ENCODE data around the gene TCIRG1.
A peak's percentile ranks its signal among the peaks of the same experiment; 100 is the strongest.

TCIRG1 gene

DNA sequence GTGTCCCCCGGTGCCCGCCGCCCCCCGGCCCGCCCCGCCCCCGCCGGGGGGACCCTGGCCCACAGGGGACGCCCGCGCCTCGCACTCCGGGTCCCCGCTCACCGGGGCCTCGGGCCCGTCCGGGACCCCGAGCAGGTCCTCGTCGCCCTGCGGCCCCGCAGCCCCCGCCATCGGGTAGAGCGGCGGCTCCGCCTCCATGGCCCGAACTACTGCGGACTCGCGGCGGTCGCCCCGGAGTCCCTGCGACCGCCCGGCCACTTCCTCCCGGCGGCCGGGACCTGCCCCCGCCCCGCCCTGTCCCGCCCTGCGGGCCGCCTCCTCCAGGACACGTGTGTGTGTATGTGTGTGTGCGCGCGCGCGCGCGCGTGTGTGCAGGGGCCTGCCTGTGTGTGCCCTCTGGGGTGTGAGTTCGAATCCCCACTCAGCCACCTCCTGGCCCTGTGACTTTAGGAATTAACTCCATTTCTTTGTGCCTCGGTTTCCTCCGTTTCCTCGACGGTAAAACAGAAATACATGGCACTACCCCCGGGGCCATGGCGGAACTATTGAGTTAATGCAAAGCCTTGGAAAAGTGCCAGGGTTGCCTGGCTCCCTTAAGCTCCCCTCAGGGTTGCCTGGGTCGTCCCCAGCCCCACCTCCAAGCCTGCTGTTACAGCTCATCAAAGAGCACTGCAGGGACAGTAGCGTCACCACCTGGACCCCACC is 34.8 kb upstream of the TCIRG1 start, which contains the start of gene UNC93B1:
TSS of gene UNC93B1 (minus strand) at position 252 of the 705 bp plus-strand sequence. CDS start at position 198, 54 bp downstream.
- no peak for DNase-seq (ENCODE audit: low read depth)
- peak within 1 kb of the TSS; percentile 61 for H3K4me3 ChIP-seq (ENCODE audit: low read depth, low read length)

DNA sequence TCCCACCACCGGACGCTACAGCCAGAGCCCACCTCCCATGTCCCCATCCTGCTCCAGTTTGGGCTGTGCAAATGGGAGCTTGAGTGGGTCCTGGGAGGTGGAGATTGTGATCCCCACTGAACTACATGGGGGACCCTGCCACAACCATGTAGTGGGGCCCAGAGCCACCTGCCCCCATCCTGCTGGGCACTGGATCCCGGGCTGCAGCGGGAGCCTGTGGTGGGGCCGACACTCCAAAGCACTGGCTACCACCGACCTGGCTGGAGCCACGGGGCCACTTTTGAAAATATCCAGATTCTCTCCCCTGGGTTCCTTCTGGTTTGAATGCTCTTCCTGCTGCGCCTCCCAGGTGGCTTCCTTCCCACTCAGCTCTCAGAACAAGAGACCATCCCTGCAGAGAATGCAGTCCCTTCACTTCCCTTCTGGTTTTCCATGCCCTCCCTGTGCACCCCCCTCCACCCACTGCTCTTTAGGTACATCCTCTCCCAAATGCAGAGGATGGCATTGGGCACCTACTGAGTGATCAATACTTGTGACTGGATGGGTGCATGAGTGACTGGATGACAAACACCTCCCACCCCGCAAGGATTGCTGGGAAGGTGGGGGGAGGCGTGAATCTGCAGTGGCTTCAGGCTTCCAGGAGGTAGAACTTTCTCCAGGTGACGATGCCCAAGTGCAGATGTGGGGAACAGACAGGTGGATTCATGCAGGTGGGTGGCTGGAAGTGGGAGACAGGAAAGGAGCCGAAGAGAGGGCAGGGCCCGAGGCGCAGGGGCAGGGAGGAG is 34.1 kb upstream of the TCIRG1 start:
- DNase-seq (ENCODE audit: low read depth): no peak
- H3K4me3 ChIP-seq (ENCODE audit: low read depth, low read length): peak overlapping the region; percentile 61

DNA sequence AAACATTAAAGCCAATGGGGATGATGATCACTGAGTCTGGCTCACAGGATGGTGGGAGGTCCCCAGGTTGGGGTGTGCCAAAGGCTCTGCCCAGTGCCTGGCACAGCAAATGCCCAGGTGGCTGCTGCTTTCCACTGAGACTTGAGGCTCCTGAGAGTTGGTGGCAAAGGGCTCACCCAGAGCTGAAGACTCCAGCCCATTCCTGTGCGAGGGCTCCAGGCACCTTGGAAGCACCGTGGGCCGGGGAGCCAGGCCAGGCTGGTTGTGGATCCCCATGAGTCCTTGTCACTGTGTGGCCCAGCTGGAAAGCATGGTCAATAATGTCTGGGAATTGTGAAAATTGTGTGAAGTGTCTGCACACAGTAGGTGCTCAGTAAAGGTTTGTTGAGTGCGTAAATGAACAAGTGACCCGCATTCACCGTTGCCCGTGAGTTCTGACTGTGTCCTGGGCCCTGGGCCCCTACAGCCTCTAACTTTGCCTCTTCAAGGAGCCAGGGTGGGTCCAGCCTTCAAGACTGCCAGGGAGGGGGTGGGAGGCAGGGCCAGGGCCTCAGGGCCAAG is 32.1 kb upstream of the TCIRG1 start:
- no peak overlapping the region for H3K4me3 ChIP-seq (ENCODE audit: low read depth, low read length)
- DNase-seq (ENCODE audit: low read depth): no peak

DNA sequence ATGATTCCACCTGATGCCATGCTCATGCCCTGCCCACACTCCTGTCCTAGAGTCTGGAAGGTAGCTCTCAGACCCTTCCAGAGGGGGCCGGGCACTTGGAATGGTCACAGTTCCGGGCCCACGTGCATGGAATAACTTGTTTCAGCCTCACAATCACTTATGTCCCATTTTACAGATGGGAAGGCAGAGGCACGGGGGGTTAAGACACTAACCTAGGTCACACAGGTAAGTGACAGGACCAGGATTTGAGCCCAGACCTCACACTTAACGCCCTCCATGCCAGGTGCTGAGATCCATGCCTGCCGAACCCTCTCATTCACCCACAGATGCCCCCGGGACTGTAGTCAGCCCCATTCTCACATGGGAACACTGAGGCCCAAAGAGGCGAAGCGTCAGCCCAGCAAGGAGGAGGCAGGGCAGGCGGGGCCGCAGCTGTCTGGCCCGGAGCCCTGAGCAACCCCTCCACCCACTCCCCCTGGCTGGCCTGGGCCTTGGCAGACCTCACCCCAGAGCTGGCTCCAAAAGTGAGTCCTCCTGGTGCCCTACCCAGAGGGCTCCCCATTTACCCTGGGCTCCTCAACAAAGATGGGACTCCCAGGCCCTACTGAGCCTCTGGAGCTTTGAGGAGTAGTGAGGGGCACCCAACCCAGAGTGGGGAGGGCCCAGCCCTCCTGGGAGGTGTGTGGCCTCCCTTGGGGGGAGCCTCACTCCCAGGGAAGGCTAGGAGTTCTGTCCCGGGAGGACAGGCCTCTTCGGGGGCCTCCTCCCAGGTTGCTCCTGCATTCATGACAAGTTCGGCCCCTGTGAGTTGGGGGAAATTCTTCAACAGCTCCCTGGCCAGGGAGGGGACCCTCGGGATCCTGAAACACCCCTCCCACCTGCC is 31.1 kb upstream of the TCIRG1 start:
- no peak for DNase-seq (ENCODE audit: low read depth)
- no peak overlapping the region for H3K4me3 ChIP-seq (ENCODE audit: low read depth, low read length)

DNA sequence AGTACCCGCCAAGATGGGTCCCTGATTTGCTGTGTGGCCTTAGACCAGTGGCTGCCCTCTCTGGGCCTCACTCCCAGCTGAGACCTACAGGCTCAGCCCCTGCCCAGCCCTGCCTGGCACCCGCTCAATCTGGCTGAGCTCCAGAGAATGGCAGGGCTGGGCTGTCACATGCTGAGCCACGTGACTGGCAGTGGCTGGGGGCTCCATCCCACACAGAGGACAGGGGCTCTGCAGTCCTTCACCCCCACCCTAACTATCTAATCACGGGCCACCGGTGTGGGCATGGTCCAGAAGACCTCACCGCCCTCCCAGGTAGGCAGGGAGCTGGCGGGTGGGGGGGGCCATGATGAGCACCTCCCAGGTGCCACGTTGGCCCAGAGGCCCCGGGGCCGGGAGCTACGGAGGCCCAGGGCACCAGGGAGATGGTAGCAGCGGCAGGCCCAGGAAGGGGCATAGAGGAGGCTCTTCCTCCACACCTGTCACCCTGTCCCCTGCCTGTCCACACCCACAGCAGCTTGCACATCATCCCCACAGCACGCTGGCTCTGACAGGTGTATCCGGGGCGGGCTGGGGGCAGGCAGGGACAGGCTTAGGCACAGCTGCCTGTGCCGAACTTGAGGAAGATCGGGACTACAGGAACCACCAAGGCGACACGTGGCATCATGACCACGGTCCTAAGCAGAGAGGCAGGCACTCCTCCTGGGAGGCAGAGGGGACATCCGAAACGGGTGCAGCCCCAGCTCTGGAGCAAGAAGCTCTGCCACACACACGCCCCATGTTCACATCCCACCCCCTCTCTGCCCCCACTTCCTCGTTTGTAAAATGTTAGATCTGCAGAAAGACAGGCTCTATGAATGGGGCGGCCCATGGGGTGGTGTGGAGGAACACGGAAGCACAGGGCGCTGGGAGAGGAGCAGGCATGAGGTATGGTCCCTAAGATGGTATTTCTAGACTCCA is 30.2 kb upstream of the TCIRG1 start:
- DNase-seq (ENCODE audit: low read depth): no peak
- H3K4me3 ChIP-seq (ENCODE audit: low read depth, low read length): no peak overlapping the region

DNA sequence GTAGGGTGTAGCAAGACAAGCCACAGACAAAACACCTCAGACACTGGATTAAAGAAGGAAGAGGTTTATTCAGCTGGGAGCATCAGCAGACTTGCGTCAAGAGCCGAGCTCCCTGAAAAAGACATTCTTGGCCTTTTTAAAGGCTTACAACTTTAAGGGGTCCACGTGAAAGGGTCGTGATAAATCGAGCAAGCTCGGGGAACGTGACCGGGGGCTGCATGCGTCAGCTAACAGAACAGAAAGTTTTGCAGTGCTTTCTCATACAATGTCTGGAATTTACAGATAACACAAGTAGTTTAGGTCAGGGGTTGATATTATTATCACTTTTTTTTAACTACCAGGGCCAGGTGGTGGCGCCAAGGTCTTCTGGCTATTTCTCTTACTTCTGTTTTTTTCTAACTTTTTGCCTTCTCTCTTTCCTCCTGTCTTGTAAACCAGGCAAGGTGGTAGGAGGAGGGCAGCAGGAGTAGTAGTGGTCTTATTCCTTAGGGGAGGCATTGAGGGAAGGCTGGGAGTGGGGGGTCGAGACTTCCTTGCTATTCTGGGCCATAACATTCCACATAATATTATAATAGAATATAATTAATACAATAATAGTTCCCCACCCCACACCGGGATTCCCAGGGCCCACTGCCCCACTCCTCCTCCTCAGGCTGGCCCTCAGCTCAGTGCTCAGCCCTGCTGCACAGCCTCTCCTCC is 29.3 kb upstream of the TCIRG1 start:
- H3K4me3 ChIP-seq (ENCODE audit: low read depth, low read length): peak overlapping the region; percentile 40
- no peak for DNase-seq (ENCODE audit: low read depth)

DNA sequence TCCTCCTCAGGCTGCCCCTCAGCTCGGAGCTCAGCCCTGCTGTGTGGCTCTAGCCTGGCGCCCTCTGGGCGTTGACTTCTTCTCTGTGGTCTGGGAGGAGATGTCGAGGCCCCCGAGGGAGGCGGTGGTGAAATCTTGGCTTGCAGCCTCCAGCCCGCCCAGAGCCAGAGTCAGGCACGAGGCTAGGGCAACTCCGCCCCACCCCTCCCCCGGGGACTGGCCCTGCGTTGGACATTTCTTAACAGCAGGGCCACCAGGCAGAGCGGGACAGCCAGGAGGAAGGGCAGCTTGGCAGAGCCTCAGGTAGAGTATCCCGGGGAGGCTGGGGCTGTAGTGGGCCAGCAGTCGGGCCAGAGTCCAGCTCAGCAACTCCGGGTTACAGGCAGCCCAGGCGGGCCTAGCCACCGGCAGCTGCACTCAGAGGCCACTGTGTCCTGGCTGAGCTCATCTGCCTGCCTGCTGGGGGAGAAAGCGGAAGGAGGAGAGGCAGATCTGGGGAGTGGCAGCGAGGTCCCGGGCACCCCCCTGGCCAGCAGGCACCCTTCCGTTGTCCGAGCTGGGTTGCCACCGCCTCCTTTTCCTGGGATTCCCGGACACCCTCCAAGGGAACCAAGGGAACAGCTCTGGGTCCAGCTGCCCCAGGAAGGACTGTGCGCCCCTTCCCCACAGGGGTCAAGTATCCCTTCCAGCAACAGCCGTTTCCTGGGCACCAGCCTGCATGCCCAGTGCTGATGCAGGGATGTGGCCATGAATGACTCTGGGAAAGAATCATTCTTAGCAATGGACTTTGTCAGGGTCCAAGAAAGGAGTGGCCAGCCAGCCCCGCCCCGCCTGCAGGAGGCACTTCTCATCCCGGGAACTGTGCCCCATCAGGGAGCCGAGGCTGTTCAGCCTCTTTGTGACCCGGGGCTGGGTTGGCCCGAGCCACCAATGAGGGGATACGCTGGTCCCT is 28.5 kb upstream of the TCIRG1 start, which contains the start of gene ALDH3B1:
TSS of gene ALDH3B1 (plus strand) at position 238 of the 952 bp plus-strand sequence. CDS start 4,971 bp downstream, outside the sequence.
- H3K4me3 ChIP-seq (ENCODE audit: low read depth, low read length): peak within 1 kb of the TSS; percentile 40
- DNase-seq (ENCODE audit: low read depth): peak; percentile 55

DNA sequence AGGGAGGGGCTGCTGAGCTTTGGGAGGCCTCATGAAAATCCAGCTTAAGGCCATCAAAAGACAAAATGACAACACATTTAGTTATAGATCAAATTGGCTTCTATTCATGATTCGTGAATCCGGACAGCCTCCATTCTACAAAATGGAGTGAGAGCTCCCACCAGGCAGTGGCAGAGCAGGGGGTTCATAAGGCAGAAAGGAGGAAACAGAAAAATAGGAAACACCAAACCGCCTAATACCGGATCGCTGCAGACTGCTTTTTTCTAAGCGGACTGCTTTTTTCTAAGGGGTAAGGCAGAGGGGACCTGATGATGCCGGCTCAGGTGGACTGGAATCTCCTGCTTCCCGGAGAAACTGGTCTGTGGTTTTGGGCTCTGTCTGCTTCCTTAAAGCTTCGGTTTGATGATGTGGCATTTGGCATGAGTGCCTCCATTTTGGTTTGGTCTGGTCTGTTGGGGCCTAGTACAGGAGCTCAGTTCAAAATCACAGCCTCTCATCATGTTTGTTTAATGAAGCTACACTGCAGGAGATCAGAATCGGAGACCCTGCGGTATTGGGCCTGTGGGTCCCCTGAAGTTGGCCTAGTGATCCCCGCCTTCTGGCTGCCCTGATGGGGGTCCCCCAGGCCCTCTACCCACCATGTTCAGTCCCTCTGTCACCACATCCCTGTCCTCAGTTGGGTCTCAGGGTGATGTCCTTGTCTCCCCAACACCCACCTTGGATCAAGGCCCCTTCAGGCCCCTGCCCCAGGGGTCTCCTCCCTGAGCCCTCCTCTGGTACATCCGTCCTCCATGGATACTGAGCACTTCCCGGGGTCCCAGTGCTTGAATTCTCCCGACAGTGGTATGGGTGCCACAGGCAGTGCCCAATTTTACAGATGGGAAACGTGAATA is 27.5 kb upstream of the TCIRG1 start:
- DNase-seq (ENCODE audit: low read depth): no peak
- peak overlapping the region; percentile 40 for H3K4me3 ChIP-seq (ENCODE audit: low read depth, low read length)

DNA sequence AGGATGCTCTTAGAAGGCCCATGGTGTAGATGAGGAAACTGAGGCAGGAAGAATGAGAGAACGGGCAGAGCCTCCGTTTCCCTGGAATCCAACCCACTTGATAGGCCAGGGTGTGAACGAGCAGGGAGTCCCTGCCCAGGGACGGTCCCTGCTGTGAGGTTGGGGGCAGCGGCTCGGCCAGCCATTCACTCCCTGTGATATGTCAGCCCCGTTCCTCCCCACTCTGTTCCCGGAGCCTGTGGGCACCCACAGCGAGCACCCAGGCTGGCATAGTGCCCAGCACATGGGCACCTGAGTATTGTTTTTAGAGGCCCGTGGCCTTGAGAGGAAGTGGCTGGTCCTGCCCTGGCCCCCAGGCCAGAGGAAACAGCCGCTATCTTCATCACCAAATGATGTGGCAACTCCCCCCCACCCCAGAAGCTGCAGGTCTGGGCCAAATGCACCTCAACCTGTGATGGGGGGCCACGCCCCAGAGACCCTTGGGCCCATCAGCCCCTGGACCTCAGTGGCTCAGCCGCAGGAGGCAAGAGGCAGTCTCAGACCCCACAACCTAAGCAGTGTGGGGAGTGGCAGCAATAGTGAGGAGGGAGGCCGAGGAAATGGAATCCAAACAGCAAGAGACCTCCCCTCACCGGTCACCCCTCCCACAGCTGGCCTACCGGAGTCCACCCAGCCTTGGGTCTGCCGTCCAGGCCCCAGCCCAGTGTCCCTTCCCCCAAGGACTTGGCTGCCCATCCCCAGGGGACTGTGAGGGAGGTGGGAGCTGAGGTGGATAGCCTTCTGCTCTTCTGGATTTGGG is 26.6 kb upstream of the TCIRG1 start:
- DNase-seq (ENCODE audit: low read depth): no peak
- H3K4me3 ChIP-seq (ENCODE audit: low read depth, low read length): no peak overlapping the region

DNA sequence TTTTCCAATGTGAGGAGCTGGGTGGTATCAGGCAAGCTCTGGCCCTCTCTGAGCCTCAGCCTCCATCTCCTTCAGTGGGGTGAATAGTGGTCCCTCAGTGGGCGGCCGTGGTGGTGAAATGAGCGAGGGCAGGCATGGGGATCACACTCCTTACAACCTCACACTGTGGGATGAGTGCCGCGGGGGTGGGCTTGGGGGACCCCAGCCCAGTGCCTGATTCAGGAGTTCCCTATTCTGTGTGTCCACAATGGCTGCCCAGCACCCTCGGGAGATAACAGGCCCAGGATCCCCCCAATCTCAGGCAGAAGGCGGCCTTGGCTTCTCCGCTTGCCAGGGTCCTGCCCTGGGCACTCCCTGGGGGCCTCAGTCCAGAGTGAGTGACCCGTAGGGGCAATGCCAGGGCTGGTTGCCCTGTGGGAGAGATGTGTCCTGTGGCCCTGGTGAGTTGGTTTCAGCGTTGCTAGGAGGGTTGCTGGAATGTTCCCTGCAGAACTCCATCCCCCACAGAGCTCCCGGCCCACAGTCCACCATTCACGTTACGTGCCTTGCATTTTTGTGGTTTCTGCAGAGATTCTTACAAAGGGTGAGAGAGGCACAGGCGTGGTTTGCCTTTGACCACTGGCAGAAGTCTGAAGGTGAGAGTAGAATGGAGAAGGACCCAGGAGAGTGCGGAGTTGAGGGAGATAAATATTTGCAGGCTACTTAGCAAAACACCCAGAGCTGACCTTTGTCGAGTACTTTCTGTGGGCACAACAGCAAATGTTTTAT is 25.8 kb upstream of the TCIRG1 start:
- H3K4me3 ChIP-seq (ENCODE audit: low read depth, low read length): no peak overlapping the region
- peak; percentile 86 for DNase-seq (ENCODE audit: low read depth)

DNA sequence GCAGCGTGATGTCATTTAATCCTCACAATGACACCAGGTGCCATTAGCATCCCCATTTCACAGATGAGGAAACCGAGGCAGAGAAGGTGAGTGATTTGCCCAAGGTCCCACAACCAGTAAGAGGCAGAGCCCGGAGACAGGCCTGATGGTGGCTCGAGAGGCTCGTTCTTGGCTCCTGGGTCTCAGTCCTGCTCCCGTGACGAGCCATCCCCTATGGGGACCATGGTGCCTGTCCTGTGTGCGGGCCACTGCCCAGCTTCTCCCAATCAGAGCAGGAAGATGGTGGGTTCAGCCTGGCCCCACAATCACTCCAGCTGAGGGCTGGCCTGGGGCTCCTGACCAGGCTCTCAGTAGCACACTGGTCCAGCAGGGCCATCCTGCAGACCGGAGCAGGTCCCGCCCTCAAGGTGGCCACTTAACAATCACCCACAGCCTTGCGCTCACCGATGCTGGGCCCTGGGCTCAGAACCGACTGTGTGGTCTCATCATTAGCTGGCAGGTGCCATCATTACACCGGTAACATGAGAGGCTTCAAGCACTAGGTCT is 25.1 kb upstream of the TCIRG1 start:
- H3K4me3 ChIP-seq (ENCODE audit: low read depth, low read length): no peak overlapping the region

DNA sequence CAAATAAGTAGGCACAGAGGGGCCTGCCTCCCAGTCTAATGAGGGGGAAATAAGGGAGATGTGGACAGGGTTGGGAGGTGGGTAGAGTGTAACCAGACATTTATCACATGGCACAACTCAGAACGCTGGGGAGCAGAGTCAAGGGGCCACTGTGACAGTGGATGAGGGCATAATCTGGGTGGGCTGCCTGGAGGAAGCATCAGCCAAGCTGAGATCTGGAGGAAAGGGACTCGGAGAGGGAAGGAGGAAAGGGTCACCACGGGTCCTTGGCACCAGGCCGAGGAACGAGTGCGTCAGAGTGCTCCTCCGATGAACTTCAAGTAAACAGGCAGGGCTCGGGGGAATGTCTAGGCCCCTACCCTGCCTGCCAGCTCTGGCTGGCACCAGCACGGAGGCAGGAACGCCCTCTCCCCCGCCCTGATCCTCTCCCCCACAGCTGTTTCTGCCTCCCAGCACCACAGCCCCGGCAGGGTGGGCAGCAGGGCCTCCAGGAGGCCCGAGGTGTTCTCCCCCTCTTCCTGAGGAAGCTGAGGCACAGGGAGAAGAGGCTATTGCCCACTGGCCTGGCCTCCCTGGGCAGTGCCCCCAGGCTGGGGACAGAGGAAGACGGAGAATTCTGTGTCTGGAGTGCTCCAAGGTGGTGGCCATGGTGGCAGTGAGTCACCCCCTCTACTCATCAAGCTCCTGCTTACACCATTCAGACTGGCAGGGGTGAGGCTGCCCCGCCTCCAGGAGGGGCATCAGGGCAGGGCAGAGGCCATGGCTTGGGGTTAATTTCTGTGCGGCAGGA is 24.5 kb upstream of the TCIRG1 start:
- H3K4me3 ChIP-seq (ENCODE audit: low read depth, low read length): no peak overlapping the region
- peak; percentile 38 for DNase-seq (ENCODE audit: low read depth)

More for the DNA sequence above, 25.1 kb upstream of the TCIRG1 start:
- DNase-seq (ENCODE audit: low read depth): no peak

DNA sequence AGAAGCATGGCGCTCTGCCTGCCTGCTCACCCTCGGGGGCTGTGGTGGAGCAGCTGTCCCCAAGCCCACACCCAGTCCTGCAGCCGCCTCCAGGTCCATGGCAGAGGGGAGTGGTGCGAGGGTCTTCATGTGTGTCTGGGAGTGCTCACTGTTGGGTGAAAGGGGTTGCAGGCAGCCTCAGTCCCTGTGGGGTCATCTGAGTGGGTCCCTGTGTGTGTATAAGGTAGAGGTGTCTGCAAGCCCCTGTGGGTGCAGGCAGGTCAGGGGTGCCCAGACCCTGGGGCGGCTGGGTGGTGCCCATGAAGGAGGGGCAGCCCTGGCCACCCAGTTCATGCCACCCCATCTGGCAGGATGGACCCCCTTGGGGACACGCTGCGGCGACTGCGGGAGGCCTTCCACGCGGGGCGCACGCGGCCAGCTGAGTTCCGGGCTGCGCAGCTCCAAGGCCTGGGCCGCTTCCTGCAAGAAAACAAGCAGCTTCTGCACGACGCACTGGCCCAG is 23.8 kb upstream of the TCIRG1 start:
- DNase-seq (ENCODE audit: low read depth): no peak
- H3K4me3 ChIP-seq (ENCODE audit: low read depth, low read length): no peak overlapping the region

Measured in skeletal muscle cell (primary cell).